ENCODE data around the gene CYP2S1. TPM values are rescaled to one million over a fixed set of nuclear protein-coding genes. Genes with fewer than 3 reads are reported as not detected.

The CYP2S1 gene
- total and polyA plus RNA-seq, 9 of the 15 experiments (the other 6 are each of a cell fraction or from before 2014, with no cell fraction given): 0.07 to 1.9 (median 0.41) TPM

DNA sequence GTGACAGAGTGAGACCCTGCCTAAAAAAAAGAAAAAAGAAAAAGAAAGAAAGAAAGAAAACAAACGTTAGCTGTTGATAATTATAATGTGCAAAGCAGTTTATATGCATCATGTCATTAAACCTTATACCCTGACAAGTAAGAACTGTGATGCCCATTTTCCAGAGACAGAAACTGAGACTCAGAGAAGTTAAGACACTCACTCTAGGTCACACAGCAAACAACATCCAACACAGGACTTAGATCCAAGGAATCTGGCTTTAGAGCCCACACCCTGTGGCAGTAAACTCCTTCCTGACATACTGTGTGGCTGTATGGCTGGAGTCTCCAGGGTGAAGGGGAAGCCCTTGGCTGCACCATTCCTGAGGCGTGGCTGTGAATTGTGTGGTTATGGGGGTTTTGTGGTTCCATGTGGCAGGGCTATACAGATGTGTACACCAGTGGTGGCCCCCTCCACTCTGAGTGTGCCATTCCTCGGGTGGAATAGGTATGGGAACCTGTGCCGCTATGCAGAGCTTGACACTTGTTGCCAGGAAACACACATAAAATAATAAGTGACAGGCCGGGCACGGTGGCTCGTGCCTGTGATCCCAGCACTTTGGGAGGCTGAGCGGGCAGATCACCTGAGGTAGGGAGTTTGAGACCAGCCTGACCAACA, 41.6 kb downstream of the CYP2S1 start:
- Histone ChIP-seq H3K36me3 (ENCODE audit: control insufficient read depth, insufficient read depth, low read length) (no peaks in the 10 kb centered on the region), H2AFZ (ENCODE audit: low read depth, low read length) (no peak overlapping the region), H3K27ac (ENCODE audit: extremely low read depth, low read depth, low read length) (no peak overlapping the region), H4K20me1 (replicated peaks; ENCODE audit: control insufficient read depth, insufficient read depth, low read length) (no peaks in the 10 kb centered on the region), H3K27me3 (ENCODE audit: control insufficient read depth in 2 of 2, insufficient read depth in 2 of 2, low read length in 2 of 2) (peaks cover 0 to 14% of the 10 kb centered on the region in 2 experiments; a peak in 2 of 5 replicates), H3K4me2 (ENCODE audit: insufficient read depth, low read length) (no peak overlapping the region), H3K9ac (ENCODE audit: insufficient read depth in 1 of 2, low read depth in 2 of 2, low read length in 2 of 2) (no peak overlapping the region), H3K4me1 (replicated peaks in 1 of 2; ENCODE audit: control insufficient read depth in 2 of 2, insufficient read depth in 2 of 2, low read length in 2 of 2) (peaks cover 0 to 10% of the 10 kb centered on the region in 2 experiments; a peak in 2 of 5 replicates), H3K79me2 (ENCODE audit: control insufficient read depth, insufficient read depth, low read length) (no peaks in the 10 kb centered on the region), H3K9me1 (ENCODE audit: control insufficient read depth, insufficient read depth, low read length) (no peaks in the 10 kb centered on the region), H3K4me3 (no peak overlapping the region), H3K9me3 (replicated peaks; ENCODE audit: control insufficient read depth, insufficient read depth, low read depth, low read length) (no peaks in the 10 kb centered on the region)
- ChIA-PET POLR2A (no interaction called here), CTCF (ENCODE audit: low intra/inter-chr PET ratio) (no interaction called here)
- DNase-seq (ENCODE audit: extremely low read depth in 1 of 4, low spot score in 3 of 4) (no peak), ATAC-seq (no peak), FAIRE-seq (no peak)
- 36% methylated on average over 8 of the region's 8 CpGs for WGBS (ENCODE audit: insufficient coverage, low coverage, missing lambda C conversion rate)
- in situ Hi-C loops (cut with MboI): no loop called here
- no TSS peak for BruUV-seq (replicated peaks)
- intact Hi-C loops (cut with micrococcal nuclease): no loop called here
- TF ChIP-seq PHF21A (IDR thresholded peaks at IDR 0.05; ENCODE audit: borderline replicate concordance, low read depth) (no peak), HDAC1 (IDR thresholded peaks at IDR 0.05) (0 out of 4 replicates have a peak, but pooled peaks of 1 of the 2 experiments have one; percentile 21), TFAM (CRISPR knock-in tag; conservative IDR thresholded peaks at IDR 0.05) (no peak), SMARCA5 (IDR thresholded peaks at IDR 0.05) (peak; percentile 93), ATF1 (CRISPR knock-in tag; IDR thresholded peaks at IDR 0.05) (no peak), ATF1 (tag; IDR thresholded peaks at IDR 0.05) (no peak), TAF1 (IDR thresholded peaks at IDR 0.05; ENCODE audit: control insufficient read depth, extremely low read depth, insufficient read depth, low read length, severe bottlenecking) (no peak), ZNF644 (tag; IDR thresholded peaks at IDR 0.05; ENCODE audit: low read depth) (no peak), SMAD3 (CRISPR knock-in tag; conservative IDR thresholded peaks at IDR 0.05) (no peak), NFE2 (IDR thresholded peaks at IDR 0.05; ENCODE audit: low read depth) (no peak)
- TF ChIP-seq, protein P1, sequence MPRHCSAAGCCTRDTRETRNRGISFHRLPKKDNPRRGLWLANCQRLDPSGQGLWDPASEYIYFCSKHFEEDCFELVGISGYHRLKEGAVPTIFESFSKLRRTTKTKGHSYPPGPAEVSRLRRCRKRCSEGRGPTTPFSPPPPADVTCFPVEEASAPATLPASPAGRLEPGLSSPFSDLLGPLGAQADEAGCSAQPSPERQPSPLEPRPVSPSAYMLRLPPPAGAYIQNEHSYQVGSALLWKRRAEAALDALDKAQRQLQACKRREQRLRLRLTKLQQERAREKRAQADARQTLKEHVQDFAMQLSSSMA (CRISPR knock-in tag; IDR thresholded peaks at IDR 0.05): no peak
- TF ChIP-seq, protein P2, sequence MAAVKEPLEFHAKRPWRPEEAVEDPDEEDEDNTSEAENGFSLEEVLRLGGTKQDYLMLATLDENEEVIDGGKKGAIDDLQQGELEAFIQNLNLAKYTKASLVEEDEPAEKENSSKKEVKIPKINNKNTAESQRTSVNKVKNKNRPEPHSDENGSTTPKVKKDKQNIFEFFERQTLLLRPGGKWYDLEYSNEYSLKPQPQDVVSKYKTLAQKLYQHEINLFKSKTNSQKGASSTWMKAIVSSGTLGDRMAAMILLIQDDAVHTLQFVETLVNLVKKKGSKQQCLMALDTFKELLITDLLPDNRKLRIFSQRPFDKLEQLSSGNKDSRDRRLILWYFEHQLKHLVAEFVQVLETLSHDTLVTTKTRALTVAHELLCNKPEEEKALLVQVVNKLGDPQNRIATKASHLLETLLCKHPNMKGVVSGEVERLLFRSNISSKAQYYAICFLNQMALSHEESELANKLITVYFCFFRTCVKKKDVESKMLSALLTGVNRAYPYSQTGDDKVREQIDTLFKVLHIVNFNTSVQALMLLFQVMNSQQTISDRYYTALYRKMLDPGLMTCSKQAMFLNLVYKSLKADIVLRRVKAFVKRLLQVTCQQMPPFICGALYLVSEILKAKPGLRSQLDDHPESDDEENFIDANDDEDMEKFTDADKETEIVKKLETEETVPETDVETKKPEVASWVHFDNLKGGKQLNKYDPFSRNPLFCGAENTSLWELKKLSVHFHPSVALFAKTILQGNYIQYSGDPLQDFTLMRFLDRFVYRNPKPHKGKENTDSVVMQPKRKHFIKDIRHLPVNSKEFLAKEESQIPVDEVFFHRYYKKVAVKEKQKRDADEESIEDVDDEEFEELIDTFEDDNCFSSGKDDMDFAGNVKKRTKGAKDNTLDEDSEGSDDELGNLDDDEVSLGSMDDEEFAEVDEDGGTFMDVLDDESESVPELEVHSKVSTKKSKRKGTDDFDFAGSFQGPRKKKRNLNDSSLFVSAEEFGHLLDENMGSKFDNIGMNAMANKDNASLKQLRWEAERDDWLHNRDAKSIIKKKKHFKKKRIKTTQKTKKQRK (IDR thresholded peaks at IDR 0.05; ENCODE audit: borderline replicate concordance, low read depth, low read length): no peak
- TF ChIP-seq, protein P3, sequence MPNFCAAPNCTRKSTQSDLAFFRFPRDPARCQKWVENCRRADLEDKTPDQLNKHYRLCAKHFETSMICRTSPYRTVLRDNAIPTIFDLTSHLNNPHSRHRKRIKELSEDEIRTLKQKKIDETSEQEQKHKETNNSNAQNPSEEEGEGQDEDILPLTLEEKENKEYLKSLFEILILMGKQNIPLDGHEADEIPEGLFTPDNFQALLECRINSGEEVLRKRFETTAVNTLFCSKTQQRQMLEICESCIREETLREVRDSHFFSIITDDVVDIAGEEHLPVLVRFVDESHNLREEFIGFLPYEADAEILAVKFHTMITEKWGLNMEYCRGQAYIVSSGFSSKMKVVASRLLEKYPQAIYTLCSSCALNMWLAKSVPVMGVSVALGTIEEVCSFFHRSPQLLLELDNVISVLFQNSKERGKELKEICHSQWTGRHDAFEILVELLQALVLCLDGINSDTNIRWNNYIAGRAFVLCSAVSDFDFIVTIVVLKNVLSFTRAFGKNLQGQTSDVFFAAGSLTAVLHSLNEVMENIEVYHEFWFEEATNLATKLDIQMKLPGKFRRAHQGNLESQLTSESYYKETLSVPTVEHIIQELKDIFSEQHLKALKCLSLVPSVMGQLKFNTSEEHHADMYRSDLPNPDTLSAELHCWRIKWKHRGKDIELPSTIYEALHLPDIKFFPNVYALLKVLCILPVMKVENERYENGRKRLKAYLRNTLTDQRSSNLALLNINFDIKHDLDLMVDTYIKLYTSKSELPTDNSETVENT (CRISPR knock-in tag; IDR thresholded peaks at IDR 0.05): no peak
- TF ChIP-seq, protein P4, sequence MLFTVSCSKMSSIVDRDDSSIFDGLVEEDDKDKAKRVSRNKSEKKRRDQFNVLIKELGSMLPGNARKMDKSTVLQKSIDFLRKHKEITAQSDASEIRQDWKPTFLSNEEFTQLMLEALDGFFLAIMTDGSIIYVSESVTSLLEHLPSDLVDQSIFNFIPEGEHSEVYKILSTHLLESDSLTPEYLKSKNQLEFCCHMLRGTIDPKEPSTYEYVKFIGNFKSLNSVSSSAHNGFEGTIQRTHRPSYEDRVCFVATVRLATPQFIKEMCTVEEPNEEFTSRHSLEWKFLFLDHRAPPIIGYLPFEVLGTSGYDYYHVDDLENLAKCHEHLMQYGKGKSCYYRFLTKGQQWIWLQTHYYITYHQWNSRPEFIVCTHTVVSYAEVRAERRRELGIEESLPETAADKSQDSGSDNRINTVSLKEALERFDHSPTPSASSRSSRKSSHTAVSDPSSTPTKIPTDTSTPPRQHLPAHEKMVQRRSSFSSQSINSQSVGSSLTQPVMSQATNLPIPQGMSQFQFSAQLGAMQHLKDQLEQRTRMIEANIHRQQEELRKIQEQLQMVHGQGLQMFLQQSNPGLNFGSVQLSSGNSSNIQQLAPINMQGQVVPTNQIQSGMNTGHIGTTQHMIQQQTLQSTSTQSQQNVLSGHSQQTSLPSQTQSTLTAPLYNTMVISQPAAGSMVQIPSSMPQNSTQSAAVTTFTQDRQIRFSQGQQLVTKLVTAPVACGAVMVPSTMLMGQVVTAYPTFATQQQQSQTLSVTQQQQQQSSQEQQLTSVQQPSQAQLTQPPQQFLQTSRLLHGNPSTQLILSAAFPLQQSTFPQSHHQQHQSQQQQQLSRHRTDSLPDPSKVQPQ (CRISPR knock-in tag; IDR thresholded peaks at IDR 0.05; ENCODE audit: borderline replicate concordance): no peak
